ENCODE results near the gene STIM2. TPM values are rescaled to one million over a fixed set of nuclear protein-coding genes. Genes with fewer than 3 reads are reported as not detected.

Gene STIM2
- total RNA-seq, 1 donor from 2014 or later = 18.4 TPM

DNA sequence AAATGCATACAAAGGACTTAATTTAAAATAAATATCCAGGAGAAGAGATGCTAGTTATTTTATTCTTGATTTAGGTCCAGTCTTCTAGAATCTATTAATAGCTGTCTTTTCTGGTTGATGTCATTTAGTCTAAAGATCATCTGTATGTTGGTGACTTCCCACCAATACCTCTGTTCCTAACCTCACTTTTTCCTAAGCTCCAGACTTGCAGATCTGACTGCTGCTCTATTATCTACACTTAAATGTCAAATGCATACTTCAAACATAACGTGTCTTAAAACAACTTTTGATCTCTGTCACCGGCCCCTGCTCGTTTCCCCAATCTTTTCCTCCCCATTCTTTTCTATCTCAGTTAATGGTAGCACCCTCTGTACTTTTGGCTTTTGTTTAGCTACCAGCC is 133.3 kb downstream of the STIM2 start:
- H3K4me1 ChIP-seq (ENCODE audit: insufficient read depth, low read length) = peaks cover 14% of the 10 kb centered on the region
- DNase-seq (ENCODE audit: low read depth) = no peak
- H3K27ac ChIP-seq (ENCODE audit: low read depth, low read length) = no peak overlapping the region
- Mint-ChIP-seq H3K27me3 (ENCODE audit: low read depth, unreplicated experiment) (no peaks in the 10 kb centered on the region), H3K9me3 (ENCODE audit: unreplicated experiment) (peaks cover 2% of the 10 kb centered on the region), H3K27ac (ENCODE audit: unreplicated experiment) (no peak overlapping the region), H3K4me3 (ENCODE audit: unreplicated experiment) (no peak overlapping the region), H3K4me1 (ENCODE audit: low read depth, unreplicated experiment) (peaks cover 2% of the 10 kb centered on the region), H3K36me3 (ENCODE audit: low read depth, unreplicated experiment) (peaks cover 3% of the 10 kb centered on the region)
- no peaks in the 10 kb centered on the region for H3K36me3 ChIP-seq (ENCODE audit: insufficient read depth, low read length)
- no peak overlapping the region for H3K4me2 ChIP-seq (ENCODE audit: low read length)
- no peak overlapping the region for H2AFZ ChIP-seq (ENCODE audit: low read depth, low read length)
- no peak for FAIRE-seq
- H4K20me1 ChIP-seq (ENCODE audit: insufficient read depth, low read length) = no peaks in the 10 kb centered on the region
- H3K9ac ChIP-seq (ENCODE audit: low read length) = no peak overlapping the region
- no peaks in the 10 kb centered on the region for H3K79me2 ChIP-seq (ENCODE audit: insufficient read depth, low read length)
- H3K27me3 ChIP-seq (ENCODE audit: insufficient read depth, low read length) = no peaks in the 10 kb centered on the region
- no peak overlapping the region for H3K4me3 ChIP-seq (ENCODE audit: insufficient read depth, low read depth, low read length)
- TF ChIP-seq, protein P1, sequence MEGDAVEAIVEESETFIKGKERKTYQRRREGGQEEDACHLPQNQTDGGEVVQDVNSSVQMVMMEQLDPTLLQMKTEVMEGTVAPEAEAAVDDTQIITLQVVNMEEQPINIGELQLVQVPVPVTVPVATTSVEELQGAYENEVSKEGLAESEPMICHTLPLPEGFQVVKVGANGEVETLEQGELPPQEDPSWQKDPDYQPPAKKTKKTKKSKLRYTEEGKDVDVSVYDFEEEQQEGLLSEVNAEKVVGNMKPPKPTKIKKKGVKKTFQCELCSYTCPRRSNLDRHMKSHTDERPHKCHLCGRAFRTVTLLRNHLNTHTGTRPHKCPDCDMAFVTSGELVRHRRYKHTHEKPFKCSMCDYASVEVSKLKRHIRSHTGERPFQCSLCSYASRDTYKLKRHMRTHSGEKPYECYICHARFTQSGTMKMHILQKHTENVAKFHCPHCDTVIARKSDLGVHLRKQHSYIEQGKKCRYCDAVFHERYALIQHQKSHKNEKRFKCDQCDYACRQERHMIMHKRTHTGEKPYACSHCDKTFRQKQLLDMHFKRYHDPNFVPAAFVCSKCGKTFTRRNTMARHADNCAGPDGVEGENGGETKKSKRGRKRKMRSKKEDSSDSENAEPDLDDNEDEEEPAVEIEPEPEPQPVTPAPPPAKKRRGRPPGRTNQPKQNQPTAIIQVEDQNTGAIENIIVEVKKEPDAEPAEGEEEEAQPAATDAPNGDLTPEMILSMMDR (IDR thresholded peaks at IDR 0.05; ENCODE audit: insufficient read depth, low read depth, low read length) = no peak
- no peak for TF ChIP-seq EZH2 (IDR thresholded peaks at IDR 0.05; ENCODE audit: insufficient read depth, low read length)
- H3K9me3 ChIP-seq (ENCODE audit: insufficient read depth, low read depth, low read length) = no peaks in the 10 kb centered on the region

DNA sequence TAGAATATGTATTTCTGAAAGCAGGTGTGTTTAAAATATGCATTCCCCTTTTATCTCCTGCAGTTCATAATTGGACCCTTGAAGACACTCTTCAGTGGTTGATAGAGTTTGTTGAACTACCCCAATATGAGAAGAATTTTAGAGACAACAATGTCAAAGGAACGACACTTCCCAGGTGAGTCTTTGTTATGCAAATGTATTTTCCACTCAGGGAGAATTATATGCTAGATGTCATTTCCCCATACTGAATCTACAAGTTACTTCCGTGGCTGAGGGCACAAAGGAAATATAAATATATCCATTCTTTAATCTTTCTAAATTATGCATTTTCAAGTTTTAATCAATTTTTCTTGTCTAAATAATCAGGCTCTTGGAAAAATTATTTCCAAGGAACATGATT is 134.7 kb downstream of the STIM2 start:
- Histone ChIP-seq H3K4me1 (ENCODE audit: insufficient read depth, low read length) (peaks cover 14% of the 10 kb centered on the region), H3K36me3 (ENCODE audit: insufficient read depth, low read length) (no peaks in the 10 kb centered on the region), H2AFZ (ENCODE audit: low read depth, low read length) (no peak overlapping the region), H4K20me1 (ENCODE audit: insufficient read depth, low read length) (no peaks in the 10 kb centered on the region), H3K9me3 (ENCODE audit: insufficient read depth, low read depth, low read length) (no peaks in the 10 kb centered on the region), H3K27me3 (ENCODE audit: insufficient read depth, low read length) (no peaks in the 10 kb centered on the region), H3K9ac (ENCODE audit: low read length) (no peak overlapping the region), H3K27ac (ENCODE audit: low read depth, low read length) (no peak overlapping the region), H3K4me2 (ENCODE audit: low read length) (no peak overlapping the region), H3K4me3 (ENCODE audit: insufficient read depth, low read depth, low read length) (no peak overlapping the region), H3K79me2 (ENCODE audit: insufficient read depth, low read length) (no peaks in the 10 kb centered on the region)
- FAIRE-seq = no peak
- TF ChIP-seq EZH2 (IDR thresholded peaks at IDR 0.05; ENCODE audit: insufficient read depth, low read length) = no peak
- TF ChIP-seq, protein P1 (IDR thresholded peaks at IDR 0.05; ENCODE audit: insufficient read depth, low read depth, low read length) = no peak
- Mint-ChIP-seq H3K4me1 (ENCODE audit: low read depth, unreplicated experiment) (peaks cover 2% of the 10 kb centered on the region), H3K4me3 (ENCODE audit: unreplicated experiment) (no peak overlapping the region), H3K9me3 (ENCODE audit: unreplicated experiment) (peaks cover 2% of the 10 kb centered on the region), H3K27ac (ENCODE audit: unreplicated experiment) (no peak overlapping the region), H3K36me3 (ENCODE audit: low read depth, unreplicated experiment) (peaks cover 3% of the 10 kb centered on the region), H3K27me3 (ENCODE audit: low read depth, unreplicated experiment) (no peaks in the 10 kb centered on the region)
- no peak for DNase-seq (ENCODE audit: low read depth)

DNA sequence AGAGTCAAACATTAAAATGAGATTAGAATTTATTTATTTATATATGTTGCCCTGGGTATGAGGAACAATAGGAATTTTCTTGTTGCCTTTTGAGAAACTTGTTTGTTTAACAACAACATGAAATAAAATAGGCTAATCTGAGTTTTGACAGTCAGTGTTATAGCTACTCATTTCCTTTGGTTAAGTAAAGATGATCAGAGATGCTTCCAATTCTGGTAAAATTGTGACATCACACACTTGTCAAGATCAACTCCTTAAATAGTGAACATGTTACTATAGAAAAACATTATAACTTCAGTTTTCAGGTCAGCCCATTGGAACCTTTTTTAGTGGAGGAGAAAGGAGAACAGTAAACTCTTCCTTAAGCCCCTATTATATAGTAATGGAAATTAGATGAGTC is 136.1 kb downstream of the STIM2 start:
- no peaks in the 10 kb centered on the region for H3K36me3 ChIP-seq (ENCODE audit: insufficient read depth, low read length)
- H3K79me2 ChIP-seq (ENCODE audit: insufficient read depth, low read length) = no peaks in the 10 kb centered on the region
- no peak for DNase-seq (ENCODE audit: low read depth)
- H3K4me1 ChIP-seq (ENCODE audit: insufficient read depth, low read length) = peaks cover 14% of the 10 kb centered on the region
- peaks cover 2% of the 10 kb centered on the region for H3K4me1 Mint-ChIP-seq (ENCODE audit: low read depth, unreplicated experiment)
- no peaks in the 10 kb centered on the region for H3K36me3 Mint-ChIP-seq (ENCODE audit: low read depth, unreplicated experiment)
- H3K4me3 ChIP-seq (ENCODE audit: insufficient read depth, low read depth, low read length) = no peak overlapping the region
- no peaks in the 10 kb centered on the region for H3K9me3 Mint-ChIP-seq (ENCODE audit: unreplicated experiment)
- no peak overlapping the region for H3K9ac ChIP-seq (ENCODE audit: low read length)
- no peak overlapping the region for H3K4me2 ChIP-seq (ENCODE audit: low read length)
- TF ChIP-seq, protein P1 (IDR thresholded peaks at IDR 0.05; ENCODE audit: insufficient read depth, low read depth, low read length) = no peak
- TF ChIP-seq EZH2 (IDR thresholded peaks at IDR 0.05; ENCODE audit: insufficient read depth, low read length) = no peak
- no peaks in the 10 kb centered on the region for H4K20me1 ChIP-seq (ENCODE audit: insufficient read depth, low read length)
- H3K27ac Mint-ChIP-seq (ENCODE audit: unreplicated experiment) = no peak overlapping the region
- H2AFZ ChIP-seq (ENCODE audit: low read depth, low read length) = no peak overlapping the region
- no peaks in the 10 kb centered on the region for H3K27me3 Mint-ChIP-seq (ENCODE audit: low read depth, unreplicated experiment)
- no peak overlapping the region for H3K4me3 Mint-ChIP-seq (ENCODE audit: unreplicated experiment)
- no peaks in the 10 kb centered on the region for H3K27me3 ChIP-seq (ENCODE audit: insufficient read depth, low read length)
- H3K27ac ChIP-seq (ENCODE audit: low read depth, low read length) = no peak overlapping the region
- no peak for FAIRE-seq
- no peaks in the 10 kb centered on the region for H3K9me3 ChIP-seq (ENCODE audit: insufficient read depth, low read depth, low read length)

Measured in astrocyte (in vitro differentiated cells and primary cell).